Loucy (cell line): ENCODE results near the gene RBM19.

Experiments
- H2AFZ ChIP-seq: fragments of 200-600 bp; sonication (generic); 2 replicates; pipeline ENCODE4 v1.6.0; 2016; ENCODE audit warnings: antibody characterized with exemption, mild to moderate bottlenecking, low read length, moderate library complexity
- H3F3A ChIP-seq: fragments of 200-600 bp; 2 replicates; pipeline ENCODE4 v1.6.0; 2016; ENCODE audit warnings: antibody characterized with exemption, low read depth, mild to moderate bottlenecking
- H3K27me3 ChIP-seq: fragments of 200-600 bp; sonication (generic); 2 replicates; pipeline ENCODE4 v1.6.1; 2014; ENCODE audit warnings: low read length, mild to moderate bottlenecking; ENCODE audit not compliant: insufficient read depth, poor library complexity, severe bottlenecking
- H3K36me3 ChIP-seq: fragments of 200-600 bp; sonication (generic); 2 replicates; pipeline ENCODE4 v1.6.1; 2016; ENCODE audit warnings: low read length; ENCODE audit not compliant: insufficient read depth
- H3K4me1 ChIP-seq: fragments of 200-600 bp; sonication (generic); 2 replicates; pipeline ENCODE4 v1.5.1; 2014; ENCODE audit warnings: low read length, mild to moderate bottlenecking; ENCODE audit not compliant: insufficient read depth, poor library complexity, severe bottlenecking
- H3K4me2 ChIP-seq: fragments of 200-600 bp; sonication (generic); 2 replicates; pipeline ENCODE4 v1.6.0; 2014; ENCODE audit warnings: antibody characterized with exemption, low read length, low read depth, mild to moderate bottlenecking; ENCODE audit not compliant: poor library complexity, severe bottlenecking
- H3K4me3 ChIP-seq: fragments of 200-600 bp; sonication (generic); 2 replicates; pipeline ENCODE4 v1.5.1; 2014; ENCODE audit warnings: low read length, mild to moderate bottlenecking, mixed read lengths; ENCODE audit not compliant: poor library complexity, severe bottlenecking
- H3K79me2 ChIP-seq: fragments of 200-600 bp; sonication (generic); 2 replicates; pipeline ENCODE4 v1.6.1; 2014; ENCODE audit warnings: low read length; ENCODE audit not compliant: insufficient read depth
- H3K9ac ChIP-seq: fragments of 200-600 bp; sonication (generic); 2 replicates; pipeline ENCODE4 v1.6.0; 2014; ENCODE audit warnings: mild to moderate bottlenecking, low read depth, low read length, moderate library complexity; ENCODE audit not compliant: poor library complexity, severe bottlenecking
- H3K9me2 ChIP-seq: fragments of 200-600 bp; sonication (generic); replicated peaks from 2 replicates; pipeline ENCODE4 v1.6.1; 2016; ENCODE audit warnings: low read depth, low read length, mixed read lengths
- H3K9me3 ChIP-seq: fragments of 200-600 bp; sonication (generic); 2 replicates; pipeline ENCODE4 v1.6.1; 2014; ENCODE audit warnings: mild to moderate bottlenecking, antibody characterized with exemption, low read length, low read depth; ENCODE audit not compliant: insufficient read depth
- H4K20me1 ChIP-seq: fragments of 200-600 bp; sonication (generic); 2 replicates; pipeline ENCODE4 v1.6.0; 2014; ENCODE audit warnings: antibody characterized with exemption, low read length, mild to moderate bottlenecking; ENCODE audit not compliant: insufficient read depth, poor library complexity, severe bottlenecking
- CTCF ChIP-seq: fragments of 200-600 bp; sonication (generic); conservative IDR thresholded peaks from 2 replicates; pipeline ENCODE4 v1.5.1; 2014; ENCODE audit warnings: mild to moderate bottlenecking, antibody characterized with exemption, low read length
- EZH2phosphoT487 ChIP-seq: fragments of 200-600 bp; IDR thresholded peaks from 2 replicates; pipeline ENCODE4 v1.6.1; 2018; ENCODE audit warnings: antibody characterized with exemption, mild to moderate bottlenecking, moderate library complexity, borderline replicate concordance

The RBM19 gene

GRCh38 chr12:113782873-113783272 is 183.3 kb downstream of the RBM19 start:
- no peaks in the 10 kb centered on the region for H4K20me1 ChIP-seq
- no peak overlapping the region for H3K4me2 ChIP-seq
- no peaks in the 10 kb centered on the region for H3K4me1 ChIP-seq
- no peak overlapping the region for H3K9ac ChIP-seq
- H3K9me3 ChIP-seq = no peaks in the 10 kb centered on the region
- H3F3A ChIP-seq = no peaks in the 10 kb centered on the region
- no peaks in the 10 kb centered on the region for H3K9me2 ChIP-seq
- no peak overlapping the region for H3K4me3 ChIP-seq
- no peaks in the 10 kb centered on the region for H3K36me3 ChIP-seq
- H3K79me2 ChIP-seq = no peaks in the 10 kb centered on the region
- no peak for TF ChIP-seq CTCF
- no peak for TF ChIP-seq EZH2phosphoT487
- no peak overlapping the region for H2AFZ ChIP-seq
- H3K27me3 ChIP-seq = no peaks in the 10 kb centered on the region

DNA sequence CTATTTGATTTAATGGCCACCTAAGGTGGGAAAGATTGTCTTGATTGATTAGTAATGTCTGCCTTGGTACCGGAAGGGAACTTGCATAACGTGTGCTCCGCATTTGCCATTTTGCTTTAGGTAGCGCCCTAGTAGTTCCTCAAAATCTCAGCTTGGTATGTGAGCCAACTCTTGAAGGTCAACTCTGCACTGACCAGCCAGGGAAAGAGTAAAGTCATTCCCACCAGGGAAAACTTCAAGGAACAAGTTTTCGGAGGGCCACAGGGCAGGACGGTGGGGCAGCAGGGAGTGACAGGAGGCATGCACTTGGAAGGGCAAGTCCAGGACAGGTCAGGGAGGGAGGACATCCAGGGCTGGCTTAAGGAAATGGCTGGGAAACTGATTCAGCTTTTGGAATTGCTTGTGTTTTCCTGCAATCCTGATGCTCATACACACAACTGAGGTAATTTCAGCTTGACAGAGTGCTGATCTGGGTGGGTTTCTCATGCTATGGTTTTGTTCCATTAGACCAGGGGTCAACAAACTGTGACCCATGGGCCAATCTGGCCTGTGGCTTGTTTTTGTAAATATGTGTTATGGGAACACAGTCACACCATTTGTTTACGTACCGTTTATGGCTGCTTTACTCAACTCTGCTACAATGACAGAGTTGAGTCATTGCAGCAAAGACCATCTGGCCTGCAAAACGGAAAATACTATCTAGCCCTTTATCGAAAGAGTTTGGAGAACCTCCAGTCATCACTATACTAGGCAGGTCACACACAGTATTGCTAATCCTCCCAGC is 184.5 kb downstream of the RBM19 start:
- H3K4me2 ChIP-seq = no peak overlapping the region
- H3K4me1 ChIP-seq = no peaks in the 10 kb centered on the region
- H3K27me3 ChIP-seq = no peaks in the 10 kb centered on the region
- H2AFZ ChIP-seq = no peak overlapping the region
- no peaks in the 10 kb centered on the region for H3K9me3 ChIP-seq
- no peaks in the 10 kb centered on the region for H3K36me3 ChIP-seq
- H3K9ac ChIP-seq = no peak overlapping the region
- no peaks in the 10 kb centered on the region for H4K20me1 ChIP-seq
- TF ChIP-seq EZH2phosphoT487 (no peak), CTCF (no peak)
- no peak overlapping the region for H3K4me3 ChIP-seq
- H3K79me2 ChIP-seq = no peaks in the 10 kb centered on the region
- no peaks in the 10 kb centered on the region for H3F3A ChIP-seq
- no peaks in the 10 kb centered on the region for H3K9me2 ChIP-seq

DNA sequence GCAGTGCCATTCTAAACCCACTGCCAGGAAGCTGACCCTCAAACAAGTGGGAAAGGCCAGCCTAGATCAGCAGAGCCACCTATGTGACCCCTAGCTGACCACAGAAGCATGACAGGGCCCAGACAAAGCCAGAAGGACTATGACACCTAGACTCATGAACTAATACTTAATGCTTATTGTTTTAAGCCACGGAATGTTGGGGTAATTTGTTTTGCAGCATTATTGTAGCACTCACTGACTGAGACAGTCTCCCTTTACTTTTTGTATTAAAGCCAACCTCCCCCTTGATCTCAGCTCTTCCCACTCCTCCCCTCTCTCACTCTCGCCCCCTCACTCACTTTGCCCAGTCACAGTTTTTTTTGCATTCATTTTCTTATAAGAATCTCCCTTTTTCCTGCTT is 186.4 kb downstream of the RBM19 start:
- Histone ChIP-seq H3K4me2 (no peak overlapping the region), H3K36me3 (no peaks in the 10 kb centered on the region), H3K4me3 (no peak overlapping the region), H3K79me2 (no peaks in the 10 kb centered on the region), H3K9ac (no peak overlapping the region), H2AFZ (no peak overlapping the region), H3K9me3 (no peaks in the 10 kb centered on the region), H3K27me3 (no peaks in the 10 kb centered on the region), H4K20me1 (no peaks in the 10 kb centered on the region), H3F3A (no peaks in the 10 kb centered on the region), H3K4me1 (no peaks in the 10 kb centered on the region), H3K9me2 (no peaks in the 10 kb centered on the region)
- TF ChIP-seq EZH2phosphoT487 (no peak), CTCF (no peak)
